NT2/D1 (cell line): ENCODE data around the gene APP.
A peak's percentile ranks its signal among the peaks of the same experiment; 100 is the strongest.

Source experiments
- DNase-seq: peaks from one replicate; pipeline ENCODE4 v3.0.0-alpha.2; 2011; ENCODE audit warnings: low read depth, low spot score
- H3K27me3 ChIP-seq: 2 replicates; pipeline ENCODE4 v1.6.0; 2011; ENCODE audit warnings: mild to moderate bottlenecking; ENCODE audit not compliant: insufficient read length, insufficient read depth
- H3K36me3 ChIP-seq: 2 replicates; pipeline ENCODE4 v1.6.1; 2011; ENCODE audit warnings: mild to moderate bottlenecking, low read length, mixed read lengths; ENCODE audit not compliant: insufficient read depth, insufficient read length
- H3K4me1 ChIP-seq: 2 replicates; pipeline ENCODE4 v1.5.1; 2011; ENCODE audit not compliant: insufficient read depth, insufficient read length
- H3K4me3 ChIP-seq: 2 replicates; pipeline ENCODE4 v1.5.1; 2011; ENCODE audit warnings: low read depth; ENCODE audit not compliant: insufficient read length
- H3K9ac ChIP-seq: 2 replicates; pipeline ENCODE4 v1.6.0; 2011; ENCODE audit warnings: low read depth; ENCODE audit not compliant: insufficient read length
- H3K9me3 ChIP-seq: 2 replicates; pipeline ENCODE4 v1.5.1; 2011; ENCODE audit warnings: mild to moderate bottlenecking, low read length; ENCODE audit not compliant: insufficient read depth
- SUZ12 ChIP-seq: IDR thresholded peaks from 2 replicates; pipeline ENCODE4 v1.6.1; 2011; ENCODE audit not compliant: insufficient read length, insufficient read depth; ENCODE audit errors: extremely low read depth
- YY1 ChIP-seq: IDR thresholded peaks from 2 replicates; pipeline ENCODE4 v1.6.1; 2011; ENCODE audit not compliant: insufficient read length, insufficient read depth
- ZNF274 ChIP-seq: IDR thresholded peaks from 2 replicates; pipeline ENCODE4 v1.6.1; 2011; ENCODE audit warnings: mild to moderate bottlenecking, low read depth, low read length

Gene APP

DNA sequence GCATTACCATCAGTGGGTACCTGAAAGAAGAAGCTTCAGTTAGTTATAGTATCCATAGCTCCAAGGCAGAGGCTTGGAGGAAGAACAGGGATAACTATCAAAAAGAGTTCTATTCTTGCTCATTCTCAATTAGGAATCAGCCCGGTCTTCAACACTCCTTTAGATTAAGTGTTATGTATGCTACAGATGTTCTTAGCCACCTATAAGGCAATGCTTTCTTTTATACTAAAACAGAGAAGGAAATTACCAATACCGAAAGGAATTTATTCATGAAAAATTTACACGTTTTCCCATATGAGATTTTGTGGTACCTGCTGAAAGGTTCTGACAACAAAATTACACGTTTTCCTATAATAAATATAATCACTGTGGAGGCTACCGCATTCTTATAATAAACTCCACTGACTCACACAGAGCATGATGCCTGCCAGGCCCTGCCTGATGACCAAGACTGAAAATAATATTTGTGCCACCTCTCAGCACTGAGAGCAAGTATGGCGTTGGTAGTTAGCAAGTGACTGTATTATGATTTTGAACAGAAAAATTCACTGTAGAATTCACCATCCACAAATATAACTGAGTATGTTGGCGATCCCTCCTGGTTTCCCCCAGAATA lies 58.3 kb downstream of the APP start:
- Histone ChIP-seq H3K4me1 (no peaks in the 10 kb centered on the region), H3K9me3 (no peaks in the 10 kb centered on the region)
- TF ChIP-seq YY1, result no peak
- no peak for TF ChIP-seq SUZ12
- TF ChIP-seq ZNF274, result no peak

DNA sequence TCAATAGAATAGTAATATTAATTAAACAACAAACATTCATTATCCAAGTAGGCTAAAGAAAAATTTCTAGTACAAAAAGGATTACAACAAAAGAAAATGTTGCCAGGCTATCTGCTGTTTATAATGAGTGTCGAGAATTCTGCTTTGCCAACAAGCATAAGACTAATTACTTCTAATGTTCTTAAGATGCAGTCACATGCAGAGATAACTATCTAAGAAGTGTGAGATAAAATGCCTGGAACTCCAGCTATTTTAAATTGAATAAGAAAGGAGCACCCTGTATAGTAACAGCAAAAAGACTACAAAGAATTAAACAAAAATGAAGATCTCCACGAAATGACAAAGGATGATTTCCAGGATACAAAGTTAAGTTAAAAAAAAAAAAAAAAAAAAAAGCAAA lies 59.9 kb downstream of the APP start:
- peaks cover 3% of the 10 kb centered on the region for H3K4me1 ChIP-seq
- no peak overlapping the region for H3K4me3 ChIP-seq
- peaks cover 44% of the 10 kb centered on the region for H3K36me3 ChIP-seq
- H3K9me3 ChIP-seq, result no peaks in the 10 kb centered on the region
- no peak for TF ChIP-seq ZNF274
- TF ChIP-seq SUZ12, result no peak
- TF ChIP-seq YY1, result no peak
- H3K27me3 ChIP-seq, result no peaks in the 10 kb centered on the region
- no peak overlapping the region for H3K9ac ChIP-seq
- DNase-seq, result no peak

More for the DNA sequence above, 58.3 kb downstream of the APP start:
- Histone ChIP-seq H3K9ac (no peak overlapping the region), H3K4me3 (no peak overlapping the region), H3K27me3 (no peaks in the 10 kb centered on the region), H3K36me3 (peaks cover 44% of the 10 kb centered on the region)
- no peak for DNase-seq

DNA sequence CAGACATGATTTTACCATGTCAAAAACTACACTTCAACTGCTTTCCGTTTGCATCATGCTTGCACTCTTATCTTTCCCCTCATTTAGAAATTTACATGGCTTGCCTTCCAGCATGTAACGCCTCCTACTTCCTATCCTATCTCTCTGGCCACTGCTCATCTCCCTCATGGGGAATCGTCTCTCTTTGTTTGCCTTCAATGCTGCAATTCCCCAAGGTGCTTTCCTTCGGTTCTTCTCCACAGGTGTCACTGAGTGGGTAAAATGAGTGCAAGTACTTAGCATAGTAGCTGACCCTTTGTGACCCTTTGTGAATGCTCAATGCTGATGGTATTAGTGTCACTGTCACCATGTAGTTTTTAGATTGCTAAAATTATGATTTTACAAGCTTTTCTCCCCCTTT lies 63.1 kb downstream of the APP start:
- Histone ChIP-seq H3K4me1 (peaks cover 4% of the 10 kb centered on the region), H3K9me3 (no peaks in the 10 kb centered on the region), H3K36me3 (peaks cover 39% of the 10 kb centered on the region), H3K9ac (no peak overlapping the region), H3K4me3 (no peak overlapping the region), H3K27me3 (no peaks in the 10 kb centered on the region)
- no peak for DNase-seq
- TF ChIP-seq SUZ12, result no peak
- TF ChIP-seq YY1, result no peak
- TF ChIP-seq ZNF274, result no peak

DNA sequence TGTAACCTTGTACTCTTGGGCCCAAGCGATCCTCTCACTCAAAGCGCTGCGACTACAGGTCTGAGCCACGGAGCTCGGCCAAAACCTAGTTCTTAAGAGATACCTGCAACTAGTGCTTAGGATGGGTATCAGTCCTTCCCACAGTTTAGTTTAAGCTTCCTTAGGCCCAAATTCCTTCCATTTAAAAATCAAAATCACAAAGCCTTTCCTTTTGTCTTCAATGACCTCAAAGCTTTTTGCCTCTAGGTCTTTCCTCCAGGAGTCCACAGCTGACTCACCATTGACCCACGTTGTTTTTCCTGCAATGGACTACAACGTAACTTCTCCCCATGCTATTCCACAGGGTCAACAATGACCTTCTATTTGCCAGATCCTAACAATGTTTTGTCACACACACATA lies 64.0 kb downstream of the APP start:
- no peak for TF ChIP-seq ZNF274
- no peak for TF ChIP-seq SUZ12
- no peak for TF ChIP-seq YY1

DNA sequence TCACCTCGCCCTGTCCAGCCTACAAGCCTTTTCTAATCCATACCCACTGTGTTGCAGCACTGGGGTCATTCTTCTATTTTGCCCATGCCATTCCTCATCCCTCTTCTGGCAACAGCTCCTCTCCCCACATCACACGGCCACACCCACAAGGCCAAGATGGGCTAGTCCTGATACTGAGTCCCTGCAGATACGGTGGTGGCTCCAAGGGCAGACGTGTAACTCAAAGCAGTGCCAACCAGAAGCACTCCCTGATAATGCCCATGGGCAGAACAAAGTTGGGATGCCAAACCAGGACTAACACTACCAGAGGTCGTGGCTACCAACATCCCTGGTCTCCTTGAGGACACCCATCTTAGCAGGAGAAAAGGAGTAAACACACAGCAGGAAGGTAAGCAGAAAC lies 64.8 kb downstream of the APP start:
- H3K9ac ChIP-seq, result no peak overlapping the region
- H3K9me3 ChIP-seq, result no peaks in the 10 kb centered on the region
- peaks cover 27% of the 10 kb centered on the region for H3K36me3 ChIP-seq
- H3K27me3 ChIP-seq, result no peaks in the 10 kb centered on the region
- H3K4me3 ChIP-seq, result no peak overlapping the region
- H3K4me1 ChIP-seq, result peaks cover 4% of the 10 kb centered on the region
- DNase-seq, result no peak
- TF ChIP-seq YY1, result no peak
- TF ChIP-seq SUZ12, result no peak
- no peak for TF ChIP-seq ZNF274

More for the DNA sequence above, 64.0 kb downstream of the APP start:
- H3K36me3 ChIP-seq, result peaks cover 33% of the 10 kb centered on the region
- no peaks in the 10 kb centered on the region for H3K27me3 ChIP-seq
- no peak overlapping the region for H3K9ac ChIP-seq
- peak; percentile 66 for DNase-seq
- H3K4me1 ChIP-seq, result peaks cover 4% of the 10 kb centered on the region
- H3K4me3 ChIP-seq, result no peak overlapping the region
- no peaks in the 10 kb centered on the region for H3K9me3 ChIP-seq

DNA sequence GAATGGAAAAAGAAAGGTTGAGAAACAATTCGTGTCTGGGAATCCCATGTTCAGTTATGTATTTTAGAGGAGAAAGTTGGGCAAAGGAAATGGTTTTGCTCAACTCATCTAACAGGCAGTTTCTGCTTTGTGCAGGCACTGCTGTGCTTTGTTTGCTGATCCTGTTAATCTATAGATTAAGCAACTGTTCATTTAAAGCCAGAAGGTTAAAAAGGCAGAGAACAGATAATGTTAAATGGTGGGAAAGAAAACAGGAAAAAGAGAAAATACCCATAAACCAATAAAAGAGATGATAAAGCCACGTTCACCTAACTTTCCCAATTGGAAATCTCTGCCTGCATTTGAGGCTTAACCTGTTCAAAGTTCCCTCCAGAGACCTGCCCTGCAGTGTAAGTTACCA lies 70.0 kb downstream of the APP start:
- TF ChIP-seq SUZ12 (no peak), ZNF274 (no peak), YY1 (no peak)
- Histone ChIP-seq H3K36me3 (peaks cover 16% of the 10 kb centered on the region), H3K4me3 (no peak overlapping the region), H3K27me3 (no peaks in the 10 kb centered on the region), H3K4me1 (no peaks in the 10 kb centered on the region), H3K9me3 (no peaks in the 10 kb centered on the region), H3K9ac (no peak overlapping the region)
- no peak for DNase-seq

DNA sequence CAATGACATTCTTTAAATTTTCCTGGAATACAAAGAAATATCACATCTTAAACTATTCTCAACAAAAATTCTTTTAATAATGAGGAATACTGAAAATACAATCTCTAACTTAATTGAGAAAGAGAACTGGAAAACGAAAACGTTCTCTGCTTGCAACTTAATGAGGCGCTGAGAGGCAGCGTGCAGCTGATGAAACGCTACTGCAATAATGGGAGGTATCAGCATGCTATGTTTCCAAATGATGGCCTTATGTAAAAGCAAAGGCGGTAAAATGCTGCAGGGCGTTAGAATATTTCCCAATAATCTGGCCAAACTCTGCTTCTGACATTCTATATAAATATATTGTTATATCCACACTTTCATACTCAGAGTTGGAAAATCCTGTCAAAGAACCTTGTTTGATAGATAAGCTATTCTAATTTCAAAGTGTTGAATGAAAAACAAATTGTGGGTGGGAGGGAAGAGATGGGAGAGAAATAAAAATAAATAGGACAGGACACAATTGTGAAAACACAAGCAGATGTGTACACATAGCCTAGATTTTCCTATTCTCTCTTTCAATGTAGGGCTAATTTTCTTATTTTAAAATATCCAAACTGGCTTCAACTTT lies 70.9 kb downstream of the APP start:
- Histone ChIP-seq H3K4me1 (no peaks in the 10 kb centered on the region), H3K4me3 (no peak overlapping the region), H3K9ac (no peak overlapping the region), H3K9me3 (no peaks in the 10 kb centered on the region), H3K27me3 (no peaks in the 10 kb centered on the region), H3K36me3 (peaks cover 21% of the 10 kb centered on the region)
- no peak for TF ChIP-seq SUZ12
- no peak for TF ChIP-seq YY1
- no peak for TF ChIP-seq ZNF274
- no peak for DNase-seq
